WTC11 (cell line): ENCODE results near the gene PNPLA8. TPM values are rescaled to one million over a fixed set of nuclear protein-coding genes. Genes with fewer than 3 reads are reported as not detected.

Source experiments
- ELF4 ChIP-seq: sonication (generic); formaldehyde crosslinking; IDR thresholded peaks from 2 replicates; pipeline ENCODE4 v1.8.1; 2022; ENCODE audit warnings: low read depth, mild to moderate bottlenecking, moderate library complexity, missing genetic modification reagents
- EMX1 ChIP-seq: fragments of 250-450 bp; sonication (Bioruptor Pico); IDR thresholded peaks from 2 replicates; pipeline ENCODE4 v1.8.0; 2021; ENCODE audit warnings: mild to moderate bottlenecking
- FOXP4 ChIP-seq: sonication (generic); formaldehyde crosslinking; IDR thresholded peaks from 2 replicates; pipeline ENCODE4 v1.8.0; 2022; ENCODE audit warnings: mild to moderate bottlenecking, missing genetic modification reagents
- GTF2I ChIP-seq: fragments of 250-450 bp; sonication (Bioruptor Pico); conservative IDR thresholded peaks from 2 replicates; pipeline ENCODE4 v1.4.0; 2021; ENCODE audit warnings: mild to moderate bottlenecking
- HMGA2 ChIP-seq: fragments of 250-450 bp; sonication (Bioruptor Pico); IDR thresholded peaks from 2 replicates; pipeline ENCODE4 v1.4.0; 2021; ENCODE audit warnings: mild to moderate bottlenecking, moderate library complexity
- KAT7 ChIP-seq: sonication (generic); formaldehyde crosslinking; IDR thresholded peaks from 2 replicates; pipeline ENCODE4 v1.8.1; 2023; ENCODE audit warnings: missing genetic modification reagents, mild to moderate bottlenecking, borderline replicate concordance
- NFE2L1 ChIP-seq: sonication (generic); formaldehyde crosslinking; IDR thresholded peaks from 2 replicates; pipeline ENCODE4 v1.8.1; 2023; ENCODE audit warnings: missing genetic modification reagents
- NR1H2 ChIP-seq: sonication (generic); formaldehyde crosslinking; IDR thresholded peaks from 2 replicates; pipeline ENCODE4 v1.9.0; 2021; ENCODE audit warnings: mild to moderate bottlenecking, moderate library complexity, missing genetic modification reagents
- NR3C1 ChIP-seq: sonication (generic); formaldehyde crosslinking; conservative IDR thresholded peaks from 2 replicates; pipeline ENCODE4 v1.8.1; 2023; ENCODE audit warnings: low read depth, mild to moderate bottlenecking, missing genetic modification reagents
- PREB ChIP-seq: sonication (generic); formaldehyde crosslinking; IDR thresholded peaks from 2 replicates; pipeline ENCODE4 v1.8.1; 2022; ENCODE audit warnings: mild to moderate bottlenecking, missing genetic modification reagents, moderate library complexity, borderline replicate concordance
- SMAD4 ChIP-seq: sonication (generic); formaldehyde crosslinking; IDR thresholded peaks from 2 replicates; pipeline ENCODE4 v1.8.0; 2022; ENCODE audit warnings: mild to moderate bottlenecking, missing genetic modification reagents
- SOX15 ChIP-seq: fragments of 250-450 bp; sonication (Bioruptor Pico); IDR thresholded peaks from 2 replicates; pipeline ENCODE4 v1.9.0; 2021; ENCODE audit warnings: mild to moderate bottlenecking
- STAT6 ChIP-seq: sonication (generic); formaldehyde crosslinking; conservative IDR thresholded peaks from 2 replicates; pipeline ENCODE4 v1.8.1; 2023; ENCODE audit warnings: mild to moderate bottlenecking, low read depth, missing genetic modification reagents, moderate library complexity
- TCF7 ChIP-seq: sonication (generic); formaldehyde crosslinking; IDR thresholded peaks from 2 replicates; pipeline ENCODE4 v1.8.0; 2022; ENCODE audit warnings: mild to moderate bottlenecking, low read depth, missing genetic modification reagents, moderate library complexity
- TEAD4 ChIP-seq: sonication (generic); formaldehyde crosslinking; IDR thresholded peaks from 2 replicates; pipeline ENCODE4 v1.8.0; 2022; ENCODE audit warnings: mild to moderate bottlenecking, missing genetic modification reagents
- ZNF263 ChIP-seq: sonication (generic); formaldehyde crosslinking; IDR thresholded peaks from 2 replicates; pipeline ENCODE4 v1.8.1; 2022; ENCODE audit warnings: low read depth, mild to moderate bottlenecking, moderate library complexity, missing genetic modification reagents
- ZNF317 ChIP-seq: sonication (generic); formaldehyde crosslinking; IDR thresholded peaks from 2 replicates; pipeline ENCODE4 v1.8.1; 2023; ENCODE audit warnings: low read depth, mild to moderate bottlenecking, moderate library complexity, missing genetic modification reagents, borderline replicate concordance
- total RNA-seq: library from RNA; stranded (reverse); gene quantifications from 3 replicates; pipeline ENCODE4 v1.2.3, GENCODE V29; 2021
- TF ChIP-seq, protein P1 (sequence below): sonication (generic); formaldehyde crosslinking; IDR thresholded peaks from 2 replicates; pipeline ENCODE4 v1.8.0; 2023; ENCODE audit warnings: mild to moderate bottlenecking, missing genetic modification reagents
- TF ChIP-seq, protein P2 (sequence below): sonication (generic); formaldehyde crosslinking; IDR thresholded peaks from 2 replicates; pipeline ENCODE4 v1.8.1; 2023; ENCODE audit warnings: mild to moderate bottlenecking, missing genetic modification reagents, moderate library complexity

PNPLA8 gene
- total RNA-seq, 1 experiment from 2014 or later: 12.4 TPM

DNA sequence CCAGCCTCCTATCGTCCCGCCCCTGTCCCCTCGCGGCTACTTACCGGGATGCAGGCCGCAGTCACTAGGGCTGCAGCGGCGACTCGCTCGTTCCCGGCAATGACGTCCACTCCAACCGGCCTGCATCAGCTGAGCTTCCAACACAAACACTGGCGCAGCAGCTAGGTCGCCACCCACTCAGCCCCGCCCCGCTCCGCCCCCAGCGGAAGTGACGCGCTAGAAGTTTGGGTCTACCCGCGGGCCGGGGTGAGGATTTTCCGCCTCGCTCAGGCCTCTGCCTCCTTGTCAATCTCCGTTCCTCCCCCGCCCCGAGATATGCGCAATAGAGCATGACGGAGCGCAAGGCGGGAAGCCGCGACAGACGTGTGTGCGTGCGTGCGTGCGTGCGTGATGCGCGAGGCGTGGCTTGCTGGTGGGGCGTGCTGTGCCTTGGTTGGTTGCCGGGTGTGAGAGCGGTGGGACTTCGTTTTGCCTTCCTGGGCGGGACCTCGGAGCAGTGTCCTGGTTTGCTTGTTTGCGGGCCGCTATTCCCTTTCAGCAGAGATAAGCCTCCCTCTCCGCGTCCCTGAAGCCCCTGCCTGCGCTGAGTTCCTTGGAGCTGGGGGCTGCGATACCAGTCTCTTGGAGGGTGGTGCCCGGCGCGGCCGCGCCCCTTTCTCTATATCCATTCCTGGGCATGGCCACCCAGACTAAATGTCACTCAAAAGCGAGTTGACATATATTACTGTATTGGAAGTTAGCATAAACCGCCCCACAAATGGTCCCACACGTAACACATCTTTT, at the start of gene PNPLA8 (continued):
- TF ChIP-seq PREB (CRISPR knock-in tag): no peak
- TF ChIP-seq TEAD4 (CRISPR knock-in tag): no peak
- TF ChIP-seq SOX15 (CRISPR knock-in tag): no peak
- TF ChIP-seq TCF7 (CRISPR knock-in tag): no peak
- TF ChIP-seq KAT7 (CRISPR knock-in tag): no peak
- TF ChIP-seq, protein P1, sequence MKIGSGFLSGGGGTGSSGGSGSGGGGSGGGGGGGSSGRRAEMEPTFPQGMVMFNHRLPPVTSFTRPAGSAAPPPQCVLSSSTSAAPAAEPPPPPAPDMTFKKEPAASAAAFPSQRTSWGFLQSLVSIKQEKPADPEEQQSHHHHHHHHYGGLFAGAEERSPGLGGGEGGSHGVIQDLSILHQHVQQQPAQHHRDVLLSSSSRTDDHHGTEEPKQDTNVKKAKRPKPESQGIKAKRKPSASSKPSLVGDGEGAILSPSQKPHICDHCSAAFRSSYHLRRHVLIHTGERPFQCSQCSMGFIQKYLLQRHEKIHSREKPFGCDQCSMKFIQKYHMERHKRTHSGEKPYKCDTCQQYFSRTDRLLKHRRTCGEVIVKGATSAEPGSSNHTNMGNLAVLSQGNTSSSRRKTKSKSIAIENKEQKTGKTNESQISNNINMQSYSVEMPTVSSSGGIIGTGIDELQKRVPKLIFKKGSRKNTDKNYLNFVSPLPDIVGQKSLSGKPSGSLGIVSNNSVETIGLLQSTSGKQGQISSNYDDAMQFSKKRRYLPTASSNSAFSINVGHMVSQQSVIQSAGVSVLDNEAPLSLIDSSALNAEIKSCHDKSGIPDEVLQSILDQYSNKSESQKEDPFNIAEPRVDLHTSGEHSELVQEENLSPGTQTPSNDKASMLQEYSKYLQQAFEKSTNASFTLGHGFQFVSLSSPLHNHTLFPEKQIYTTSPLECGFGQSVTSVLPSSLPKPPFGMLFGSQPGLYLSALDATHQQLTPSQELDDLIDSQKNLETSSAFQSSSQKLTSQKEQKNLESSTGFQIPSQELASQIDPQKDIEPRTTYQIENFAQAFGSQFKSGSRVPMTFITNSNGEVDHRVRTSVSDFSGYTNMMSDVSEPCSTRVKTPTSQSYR (CRISPR knock-in tag): no peak
- TF ChIP-seq SMAD4 (CRISPR knock-in tag): no peak
- TF ChIP-seq STAT6 (CRISPR knock-in tag): no peak
- no peak for TF ChIP-seq ELF4 (CRISPR knock-in tag)
- TF ChIP-seq HMGA2 (CRISPR knock-in tag): no peak
- no peak for TF ChIP-seq GTF2I (CRISPR knock-in tag)
- TF ChIP-seq ZNF263 (CRISPR knock-in tag): no peak
- TF ChIP-seq FOXP4 (CRISPR knock-in tag): peak; percentile 85; the same call in 1 of the 2 replicates
- no peak for TF ChIP-seq ZNF317 (CRISPR knock-in tag)
- TF ChIP-seq NR3C1 (CRISPR knock-in tag): no peak
- no peak for TF ChIP-seq EMX1 (CRISPR knock-in tag)
- TF ChIP-seq, protein P2, sequence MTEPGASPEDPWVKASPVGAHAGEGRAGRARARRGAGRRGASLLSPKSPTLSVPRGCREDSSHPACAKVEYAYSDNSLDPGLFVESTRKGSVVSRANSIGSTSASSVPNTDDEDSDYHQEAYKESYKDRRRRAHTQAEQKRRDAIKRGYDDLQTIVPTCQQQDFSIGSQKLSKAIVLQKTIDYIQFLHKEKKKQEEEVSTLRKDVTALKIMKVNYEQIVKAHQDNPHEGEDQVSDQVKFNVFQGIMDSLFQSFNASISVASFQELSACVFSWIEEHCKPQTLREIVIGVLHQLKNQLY (CRISPR knock-in tag): no peak
- TF ChIP-seq NFE2L1 (CRISPR knock-in tag): peak; percentile 94
- no peak for TF ChIP-seq NR1H2 (CRISPR knock-in tag)
